HG03571 (cell line): Measurements from ENCODE around the gene NYAP2.

Source experiments
- ATAC-seq: cut with Tn5 transposase; IDR thresholded peaks from one replicate; pipeline ENCODE4 v1.9.1; 2021; ENCODE audit not compliant: unreplicated experiment

Gene NYAP2

DNA sequence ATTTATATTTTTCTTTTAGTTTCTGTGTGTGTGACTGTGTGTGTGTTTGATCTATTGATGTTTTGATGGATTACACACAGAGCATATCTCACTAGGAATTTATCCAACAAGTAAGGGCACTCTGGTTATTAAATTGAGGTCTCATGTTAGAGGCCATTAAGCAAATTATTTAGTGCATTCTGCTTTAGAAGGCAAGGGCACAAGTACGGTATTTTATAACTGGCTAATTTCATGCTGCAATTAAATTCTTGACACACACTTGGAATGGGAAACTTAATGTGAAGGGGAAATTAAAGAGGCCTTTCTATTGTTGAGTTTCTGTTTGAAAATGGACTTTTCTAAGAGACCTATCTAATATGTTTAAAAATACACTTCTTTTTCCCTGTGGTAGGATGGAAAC lies 25.8 kb downstream of the NYAP2 start:
- ATAC-seq: no peak

DNA sequence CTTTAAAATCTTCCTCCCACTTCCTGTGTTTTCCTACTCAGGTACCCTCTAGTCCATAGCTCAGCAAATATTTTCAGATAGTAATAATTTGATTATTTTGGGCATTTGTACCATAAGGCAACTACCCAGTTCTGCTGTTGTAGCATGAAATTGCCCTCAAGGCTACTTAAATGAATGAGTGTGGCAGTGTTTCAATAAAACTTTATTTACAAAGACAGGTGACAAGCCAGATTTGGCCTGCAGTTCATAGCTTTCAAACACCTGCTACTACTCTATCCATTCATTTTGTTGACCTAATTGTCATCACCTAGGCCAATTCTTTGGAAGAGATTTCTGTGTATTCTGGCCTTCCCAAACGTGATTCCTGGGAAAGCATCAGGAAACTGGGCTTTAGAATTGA lies 28.9 kb downstream of the NYAP2 start:
- ATAC-seq: no peak

DNA sequence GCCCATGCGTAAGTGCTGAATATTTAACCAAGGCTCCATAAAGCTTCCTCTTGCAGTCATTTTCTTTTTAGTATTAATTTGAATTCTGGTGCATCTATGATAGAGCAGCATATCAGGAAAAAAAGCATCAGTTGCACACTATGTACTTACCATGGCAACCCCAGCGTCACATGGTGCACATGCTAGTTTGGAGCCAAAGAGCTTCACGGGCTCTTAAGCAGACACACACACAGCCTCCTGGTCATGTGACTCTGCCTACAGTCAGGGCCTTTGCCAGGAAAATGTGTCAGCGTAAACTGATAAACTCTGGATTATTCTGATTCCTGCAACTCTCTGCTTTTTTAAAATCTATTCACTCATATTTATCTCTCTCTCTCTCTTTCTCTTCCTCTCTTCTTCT lies 30.2 kb downstream of the NYAP2 start:
- ATAC-seq: no peak

DNA sequence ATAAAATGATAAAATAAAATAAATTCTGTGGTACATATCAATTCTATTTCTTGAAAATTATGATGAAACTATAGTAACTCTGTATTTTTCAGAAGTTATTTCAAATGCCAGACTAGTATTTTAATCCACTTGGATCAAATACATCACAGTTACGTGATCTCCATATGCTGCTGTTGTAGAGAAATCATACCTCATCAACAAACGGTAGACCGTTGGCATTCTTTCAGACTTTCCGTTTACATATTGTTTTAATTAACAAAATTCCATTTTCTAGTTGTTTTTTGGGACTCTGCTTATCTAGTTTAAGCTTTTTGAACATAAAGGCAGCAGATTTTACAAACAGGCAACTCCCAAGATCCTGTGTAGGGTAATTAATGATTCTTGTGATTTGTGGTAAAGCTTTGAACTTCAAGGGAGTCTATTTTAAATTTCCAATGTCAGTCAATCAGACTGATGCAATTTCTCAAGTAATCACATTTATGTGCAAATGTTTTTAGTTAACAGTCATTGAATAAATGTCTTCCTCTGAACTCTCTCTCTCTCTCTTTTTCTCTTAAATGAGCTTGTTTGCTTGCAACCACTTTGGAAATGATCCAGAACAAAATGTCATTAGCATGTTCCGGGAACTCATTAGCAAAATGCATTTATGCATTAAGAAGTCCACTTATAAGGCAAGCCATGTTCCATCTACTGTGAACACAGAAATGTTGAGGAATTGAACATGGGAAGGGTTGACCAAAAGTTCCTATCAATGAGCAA lies 31.8 kb downstream of the NYAP2 start:
- no peak for ATAC-seq

DNA sequence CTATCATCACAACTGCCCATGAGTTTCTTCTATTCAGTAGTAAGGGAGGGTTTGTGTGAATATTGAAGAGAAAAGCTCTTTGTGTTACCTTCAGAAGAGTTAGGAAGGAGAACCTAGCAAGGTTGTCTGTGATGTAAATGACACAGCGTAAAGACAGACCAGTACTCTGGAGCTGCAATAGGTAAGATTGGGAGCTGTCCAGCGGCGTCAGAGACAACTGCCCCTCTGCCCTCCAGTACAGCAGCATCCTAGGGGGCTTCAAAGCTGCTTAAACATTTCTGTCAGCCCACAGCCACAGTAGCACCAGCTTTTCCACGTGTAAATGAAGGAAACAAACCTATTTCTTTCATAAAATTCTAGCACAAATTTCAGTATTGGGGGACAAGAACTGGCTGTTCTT lies 34.5 kb downstream of the NYAP2 start:
- no peak for ATAC-seq

DNA sequence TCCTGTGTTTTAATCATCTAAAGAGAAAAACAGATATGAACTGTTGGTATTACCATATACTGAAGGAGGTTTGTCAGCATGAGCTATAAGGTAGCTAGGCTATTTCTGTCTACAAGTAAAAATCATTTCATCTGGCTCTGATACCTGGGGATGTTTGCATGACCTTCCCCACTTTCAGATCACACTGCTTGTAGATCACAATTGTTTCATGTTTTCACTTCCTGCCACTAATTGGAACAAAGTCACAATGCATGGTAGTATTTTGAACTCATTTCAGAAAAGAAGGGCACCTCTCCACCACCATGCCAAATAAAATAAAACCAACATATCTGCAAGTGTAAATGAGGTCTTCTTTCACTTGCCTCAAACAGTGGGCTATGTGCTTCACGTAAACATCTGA lies 37.8 kb downstream of the NYAP2 start:
- ATAC-seq: no peak

DNA sequence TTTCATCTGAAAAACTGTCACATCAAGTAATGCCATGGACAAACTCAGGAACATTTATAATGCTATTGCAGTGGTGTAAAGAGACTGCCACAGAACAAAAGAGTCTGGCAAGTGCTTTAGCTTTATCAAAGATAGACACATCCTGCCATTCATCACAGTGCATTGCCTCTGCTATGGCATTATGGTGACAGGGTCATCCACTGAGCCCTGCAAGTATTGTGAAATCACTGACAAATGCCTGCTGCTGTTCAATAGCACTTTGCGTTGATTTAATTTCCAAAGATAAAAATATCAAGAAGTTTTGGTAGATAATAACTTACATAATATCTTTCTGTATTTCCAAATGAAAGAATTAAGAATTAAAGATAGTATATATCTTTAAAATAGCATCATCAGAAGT lies 38.7 kb downstream of the NYAP2 start:
- ATAC-seq: no peak

DNA sequence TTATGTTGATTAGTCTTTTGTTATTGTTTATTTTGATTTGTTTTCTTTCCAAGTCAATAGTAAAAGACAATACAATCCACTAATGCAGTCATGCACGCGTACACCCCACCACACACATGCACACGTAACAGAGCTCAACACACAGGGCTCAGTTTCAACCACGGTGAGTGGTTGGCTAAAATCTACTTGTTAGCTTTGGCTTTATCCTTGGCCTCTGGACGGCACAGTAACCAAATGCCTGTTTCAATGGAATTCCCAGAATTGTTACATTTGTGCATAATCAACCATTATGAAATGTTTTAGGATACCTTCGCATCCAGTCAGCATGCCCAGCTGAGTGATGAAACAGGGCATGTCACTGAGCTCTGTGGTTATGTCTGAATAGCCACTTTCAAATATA lies 53.2 kb downstream of the NYAP2 start:
- no peak for ATAC-seq

DNA sequence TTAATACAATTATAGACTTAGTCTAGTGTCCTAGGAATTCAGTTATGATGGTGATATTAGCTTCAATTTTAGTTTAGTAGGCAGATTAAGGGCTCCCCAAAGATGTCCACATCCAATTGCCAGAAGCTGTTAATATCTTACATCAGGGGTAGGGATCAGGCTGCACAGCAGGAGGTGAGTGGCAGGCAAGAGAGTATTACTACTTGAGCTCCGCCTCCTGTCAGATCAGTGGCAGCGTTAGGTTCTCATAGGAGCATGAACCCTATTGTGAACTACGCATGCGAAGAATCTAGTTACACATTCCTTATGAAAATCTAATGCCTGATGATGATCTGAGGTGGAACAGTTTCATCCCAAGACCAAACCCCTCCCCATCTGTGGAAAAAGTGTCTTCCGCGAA lies 54.9 kb downstream of the NYAP2 start:
- no peak for ATAC-seq

DNA sequence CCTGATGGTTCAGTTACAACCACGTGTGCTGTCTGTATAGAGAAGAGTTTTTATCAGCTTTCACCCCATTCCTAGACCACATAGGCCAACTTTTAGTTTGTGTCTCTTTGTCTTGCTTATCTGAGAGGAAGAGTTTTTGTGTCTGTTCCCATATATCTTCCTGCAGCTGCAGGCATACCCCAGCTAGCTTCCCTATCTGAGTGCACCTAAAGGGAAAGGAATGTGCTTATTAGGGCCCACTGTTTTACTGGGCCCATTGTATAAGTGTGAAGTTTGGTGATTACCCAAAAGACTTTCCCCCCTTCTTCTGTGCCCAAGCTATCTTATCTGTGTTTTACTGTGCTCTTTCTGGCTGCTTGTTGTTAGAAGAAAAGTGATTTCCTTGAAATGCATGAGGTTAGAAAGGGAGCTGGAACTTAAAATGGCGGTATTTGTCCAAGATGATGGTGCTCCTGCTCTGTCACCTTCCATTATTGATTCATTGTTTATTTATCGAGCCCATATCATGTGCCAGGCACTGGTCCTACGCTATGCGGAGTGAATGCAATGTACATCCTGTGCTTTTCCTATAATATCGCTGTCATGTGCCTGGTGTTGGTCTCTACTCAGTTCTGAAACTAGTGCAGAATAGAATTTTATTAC lies 57.2 kb downstream of the NYAP2 start:
- ATAC-seq: no peak

DNA sequence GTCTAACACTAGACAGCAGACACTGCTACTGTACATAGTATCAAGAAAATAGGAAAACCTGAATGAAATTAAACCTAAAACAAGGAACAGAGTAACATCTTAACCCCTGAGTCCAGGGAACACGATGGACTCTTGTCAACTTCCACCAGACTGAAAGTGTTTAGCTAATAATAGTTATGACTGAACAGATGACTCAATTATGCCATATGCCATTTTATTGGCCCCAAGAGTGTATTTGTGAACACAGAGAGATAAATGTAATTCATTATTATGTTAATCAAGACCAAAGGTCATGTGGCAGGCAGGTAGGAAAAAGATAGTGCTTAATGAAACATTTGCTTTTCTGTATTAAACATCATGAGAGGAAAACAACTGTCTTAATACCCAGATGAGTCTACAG lies 58.0 kb downstream of the NYAP2 start:
- no peak for ATAC-seq

DNA sequence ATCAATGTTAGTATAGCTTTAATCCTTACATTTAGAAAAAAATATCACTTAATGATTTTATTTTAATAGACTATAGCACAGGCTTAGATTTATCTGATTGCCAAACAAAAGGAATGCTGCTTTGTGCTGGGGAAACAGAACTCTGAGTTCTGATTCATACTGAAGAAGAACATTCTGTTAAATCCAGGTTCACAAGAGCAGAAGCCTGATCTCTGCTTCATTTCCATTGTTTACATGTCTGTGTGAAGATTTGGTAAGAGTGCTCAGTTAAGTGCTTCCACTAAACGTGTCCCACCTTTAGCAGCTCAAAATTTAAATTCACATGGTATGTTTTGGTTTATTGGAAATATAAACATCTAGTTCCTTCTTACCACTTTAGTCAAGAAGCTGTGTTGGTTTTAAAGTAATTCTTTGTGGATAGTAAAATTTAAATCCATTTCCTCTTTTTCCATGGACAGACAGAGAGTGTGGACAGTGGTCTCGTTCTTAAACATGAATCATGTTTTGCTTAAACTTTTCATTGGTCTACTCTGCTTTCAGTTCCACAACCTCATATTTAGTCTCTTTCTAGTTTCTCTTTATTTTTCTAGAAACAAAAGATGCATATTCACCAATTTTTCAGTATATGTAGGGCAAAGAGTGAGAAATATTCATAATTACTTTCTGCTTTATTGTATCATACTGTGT lies 59.1 kb downstream of the NYAP2 start:
- no peak for ATAC-seq

DNA sequence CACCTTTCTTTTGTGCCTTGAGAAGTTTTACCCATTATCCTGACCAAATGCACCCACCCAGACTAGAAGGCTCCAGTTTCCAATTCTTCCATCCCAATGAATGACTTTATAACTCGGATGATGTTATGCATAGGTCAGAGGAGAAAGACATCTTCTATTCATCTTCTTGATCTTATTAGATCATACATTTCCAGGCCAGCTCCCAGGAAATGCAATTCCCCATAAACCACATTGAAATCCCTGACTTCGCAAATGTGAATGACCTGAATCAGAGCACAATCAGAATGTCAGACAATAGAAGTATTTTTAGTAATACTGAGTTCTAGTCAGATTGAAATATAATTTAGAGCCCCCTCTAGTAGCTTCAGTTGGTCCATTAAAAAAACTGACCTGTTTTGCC lies 62.9 kb downstream of the NYAP2 start:
- no peak for ATAC-seq

DNA sequence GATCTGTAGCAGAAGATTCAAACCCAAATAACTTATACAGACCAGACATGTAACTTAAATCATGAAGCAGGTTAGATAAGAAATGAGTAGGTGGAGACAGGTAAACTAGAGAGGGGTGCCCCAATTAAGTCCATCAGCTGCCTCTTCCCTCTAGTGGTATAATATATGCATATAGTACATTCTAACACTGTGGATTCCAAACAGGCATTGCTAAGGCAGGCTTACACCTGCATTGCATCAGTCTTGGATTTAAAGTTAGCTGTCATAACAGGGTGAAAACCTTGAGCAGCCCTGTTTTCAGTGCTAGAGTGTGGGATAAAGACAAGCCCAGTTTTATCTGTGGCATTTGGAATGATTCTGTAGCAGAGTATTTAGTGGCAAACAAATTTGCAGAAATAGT lies 63.4 kb downstream of the NYAP2 start:
- no peak for ATAC-seq

DNA sequence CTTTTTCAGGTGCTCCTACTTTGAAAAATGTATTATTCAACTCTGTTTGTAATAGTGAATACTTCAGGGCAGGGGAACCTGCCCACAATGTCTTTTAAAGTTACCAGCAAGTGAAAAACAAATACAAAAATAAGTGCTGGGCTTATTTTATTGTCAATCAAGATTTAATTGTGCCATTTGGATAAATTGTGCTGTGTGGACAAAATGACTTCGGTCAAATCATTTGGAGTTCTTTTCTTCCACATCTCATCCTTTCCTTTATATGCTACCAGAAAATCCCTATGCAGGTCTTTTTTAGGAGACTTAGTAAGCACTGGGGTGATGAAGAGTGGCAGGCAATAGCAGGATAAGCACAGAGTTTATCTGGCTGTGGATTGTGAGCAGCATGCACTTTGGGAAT lies 63.9 kb downstream of the NYAP2 start:
- no peak for ATAC-seq

DNA sequence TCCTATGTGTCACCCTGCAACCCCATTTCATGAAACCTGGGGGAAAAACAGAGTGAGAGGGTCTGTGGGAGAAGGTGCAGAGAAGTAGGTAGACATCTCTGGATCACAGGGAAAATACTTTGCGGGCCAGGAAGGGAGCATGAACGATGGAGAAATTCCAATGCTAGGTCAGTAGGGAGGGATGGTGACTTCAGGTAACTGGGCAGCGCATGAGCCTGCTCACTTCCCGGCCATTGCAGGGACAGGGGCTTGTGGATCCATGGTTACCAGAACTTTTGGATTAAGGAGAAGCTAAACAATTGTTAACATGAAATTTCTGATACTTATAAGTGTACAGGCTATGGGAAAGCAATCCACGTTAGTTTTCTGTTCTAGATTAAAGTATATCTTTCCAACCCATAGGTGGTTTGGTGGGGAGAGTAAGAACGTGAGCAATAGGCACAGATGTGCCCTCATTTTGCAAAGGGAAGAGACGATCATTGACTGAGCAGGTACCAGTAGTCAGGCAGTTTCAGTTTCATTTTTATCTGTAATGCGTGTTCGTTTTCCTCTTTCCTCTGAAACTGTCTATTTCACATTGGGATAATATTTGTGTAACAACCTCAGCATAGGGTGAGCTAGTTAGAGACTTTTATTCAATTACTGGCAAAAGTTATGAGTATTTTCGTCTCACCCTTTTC lies 65.0 kb downstream of the NYAP2 start:
- no peak for ATAC-seq

DNA sequence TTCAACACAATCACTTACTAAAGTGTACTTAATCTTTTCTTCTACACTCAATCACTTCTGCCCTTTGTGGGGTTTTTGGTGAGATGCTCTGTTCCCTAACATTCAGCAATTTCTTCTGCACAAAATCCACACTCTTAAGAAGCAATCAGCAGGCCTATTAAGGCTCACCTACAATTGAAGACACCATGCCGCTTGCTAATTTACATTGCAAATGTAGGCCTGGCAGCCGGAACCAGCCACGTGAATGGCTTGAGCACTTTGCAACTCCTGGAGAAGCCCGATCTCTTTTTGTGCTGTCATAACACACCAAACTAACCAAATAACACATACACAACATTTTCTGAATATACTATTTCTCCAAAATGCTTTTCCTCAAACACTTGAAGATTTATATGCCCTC lies 66.3 kb downstream of the NYAP2 start:
- no peak for ATAC-seq

DNA sequence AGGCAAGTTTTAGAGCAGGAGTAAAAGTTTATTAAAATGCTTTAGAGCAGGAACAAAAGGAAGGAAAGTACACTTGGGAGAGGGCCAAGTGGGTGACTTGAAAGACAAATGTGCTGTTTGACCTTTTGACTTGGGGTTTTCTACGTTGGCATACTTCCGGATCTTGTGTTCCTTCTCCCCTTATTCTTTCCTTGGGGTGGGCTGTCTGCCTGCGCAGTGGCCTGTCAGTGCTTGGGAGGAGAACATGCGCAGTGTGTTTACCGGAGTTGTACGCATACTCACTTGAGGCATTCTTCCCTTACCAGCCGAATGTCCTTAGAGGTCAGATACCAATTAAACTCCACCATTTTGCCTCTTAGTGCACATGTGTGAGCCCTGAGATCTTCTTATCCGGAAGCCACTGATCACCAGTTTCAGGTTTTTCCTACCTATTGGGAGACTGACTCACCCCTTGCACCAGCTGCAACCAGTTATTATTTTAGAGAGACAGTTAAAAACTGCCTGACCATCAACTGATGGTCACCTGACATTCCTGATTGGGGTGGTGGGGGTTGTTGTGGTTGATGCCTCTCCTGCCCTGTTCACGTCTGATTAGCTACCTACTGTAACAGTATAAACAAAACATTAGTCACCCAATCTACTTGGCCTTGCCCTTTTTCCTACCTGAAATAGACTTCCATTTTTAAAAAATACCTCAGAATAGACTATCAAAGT lies 67.5 kb downstream of the NYAP2 start:
- no peak for ATAC-seq

DNA sequence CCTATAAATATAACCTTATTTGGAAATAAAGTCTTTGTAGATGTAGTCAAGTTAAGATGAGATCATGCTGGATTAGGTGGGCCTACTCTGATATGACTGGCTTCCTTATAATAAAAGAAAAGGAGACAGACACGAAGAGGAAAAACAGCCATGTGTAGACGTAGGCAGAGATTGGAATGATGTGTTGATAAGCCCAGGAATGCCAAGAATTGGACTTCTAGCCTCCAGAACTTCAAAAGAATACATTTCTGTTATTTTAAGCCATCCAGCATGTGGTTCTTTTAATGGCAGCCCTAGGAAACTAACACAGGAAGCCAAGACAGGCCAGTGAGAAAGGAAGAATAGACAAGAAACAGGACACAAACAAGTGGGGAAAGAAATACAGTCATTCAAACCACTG lies 68.6 kb downstream of the NYAP2 start:
- ATAC-seq: no peak

DNA sequence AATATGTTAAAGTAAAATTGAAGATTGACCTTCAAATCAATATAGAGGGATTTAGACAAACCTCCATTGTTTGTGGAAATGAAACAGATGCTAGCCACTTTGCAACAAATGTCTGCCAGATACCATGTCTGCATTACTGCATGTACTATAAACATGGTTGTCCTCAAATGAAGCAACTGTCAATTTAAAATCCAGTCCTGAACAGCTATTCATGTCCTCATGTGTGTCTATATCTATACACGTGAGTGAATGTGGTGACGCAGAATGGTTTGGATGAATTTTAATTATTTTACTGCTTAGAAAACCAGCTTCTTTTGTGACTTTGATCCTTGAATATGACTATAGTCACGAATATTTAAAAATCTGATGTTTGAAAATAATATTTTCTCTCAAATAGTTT lies 71.5 kb downstream of the NYAP2 start:
- no peak for ATAC-seq

DNA sequence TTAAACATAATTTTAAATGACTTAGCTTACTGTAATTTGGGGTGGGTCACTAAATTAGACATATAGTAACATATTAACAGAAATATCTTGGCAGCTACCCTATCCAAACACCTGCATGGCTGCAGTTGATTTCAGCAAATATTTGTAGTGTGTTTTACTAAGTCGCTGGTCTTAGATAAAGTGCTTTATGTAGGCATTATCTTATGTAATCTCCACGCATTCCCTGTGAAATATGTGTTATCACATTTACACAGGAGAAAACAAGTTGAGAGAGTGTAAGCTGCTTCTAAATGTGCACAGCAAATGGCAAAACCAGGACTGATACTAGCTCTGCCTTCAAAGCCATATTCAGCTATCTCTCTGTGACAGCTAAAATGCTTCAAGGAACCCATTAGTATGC lies 72.0 kb downstream of the NYAP2 start:
- ATAC-seq: no peak
